ENCODE measurements around the gene KIF17. TPM values are rescaled to one million over a fixed set of nuclear protein-coding genes. Genes with fewer than 3 reads are reported as not detected.

Gene KIF17
- total RNA-seq, 1 experiment from 2014 or later, result 2.4 TPM

GRCh38 chr1:20643080-20643479 lies 74.7 kb downstream of the KIF17 start:
- H3K9me2 ChIP-seq (ENCODE audit: insufficient read depth), result no peaks in the 10 kb centered on the region
- POLR2A ChIA-PET, result no interaction called here
- no TSS peak for BruUV-seq (replicated peaks)
- H3K4me3 ChIP-seq (replicated peaks in 1 of 2; ENCODE audit: low read depth in 1 of 2, low read length in 2 of 2), result no peak overlapping the region
- no peak overlapping the region for H3K9ac ChIP-seq (ENCODE audit: low read length)
- H4K20me1 ChIP-seq (ENCODE audit: insufficient read depth), result no peaks in the 10 kb centered on the region
- no peaks in the 10 kb centered on the region for H3K79me2 ChIP-seq (ENCODE audit: insufficient read depth, low read length)
- intact Hi-C loops (cut with micrococcal nuclease), result no loop called here
- no peak overlapping the region for H2AFZ ChIP-seq (ENCODE audit: low read depth, low read length, poor library complexity, severe bottlenecking)
- RAD21 ChIA-PET (ENCODE audit: low non-redundant PET in 1 of 2, low total read pairs in 2 of 2, uncharacterized antibody in 2 of 2, unreplicated experiment in 2 of 2), result no interaction called here
- no peak for DNase-seq (ENCODE audit: low read depth, low spot score)
- ATAC-seq, result no peak
- TF ChIP-seq TCF7L2 (IDR thresholded peaks at IDR 0.05; ENCODE audit: borderline replicate concordance, extremely low read depth, insufficient read depth, insufficient read length) (no peak), SIN3A (IDR thresholded peaks at IDR 0.05; ENCODE audit: low read depth) (no peak), MAX (IDR thresholded peaks at IDR 0.05) (no peak), YY1 (IDR thresholded peaks at IDR 0.05; ENCODE audit: extremely low read depth, insufficient replicate concordance, low read depth, low read length) (no peak), SRF (IDR thresholded peaks at IDR 0.05; ENCODE audit: low read depth) (no peak), JUND (IDR thresholded peaks at IDR 0.05) (no peak), CTCF (IDR thresholded peaks at IDR 0.05 in 2 of 3, conservative IDR thresholded peaks at IDR 0.05 in 1 of 3; ENCODE audit: borderline replicate concordance in 1 of 3, insufficient read depth in 1 of 3, low read depth in 2 of 3, low read length in 2 of 3) (no peak), ZBTB33 (IDR thresholded peaks at IDR 0.05; ENCODE audit: extremely low read depth, insufficient replicate concordance, low read length) (no peak), EZH2phosphoT487 (IDR thresholded peaks at IDR 0.05; ENCODE audit: borderline replicate concordance) (no peak), EGR1 (IDR thresholded peaks at IDR 0.05; ENCODE audit: low read depth) (no peak), FOSL1 (IDR thresholded peaks at IDR 0.05; ENCODE audit: low read depth) (no peak), POLR2AphosphoS5 (IDR thresholded peaks at IDR 0.05; ENCODE audit: low read depth, low read length) (no peak), CEBPB (IDR thresholded peaks at IDR 0.05; ENCODE audit: low read depth) (no peak), POLR2A (IDR thresholded peaks at IDR 0.05; ENCODE audit: borderline replicate concordance, extremely low read depth, insufficient read depth, insufficient read length) (no peak), ATF3 (IDR thresholded peaks at IDR 0.05) (no peak), ZNF274 (IDR thresholded peaks at IDR 0.05; ENCODE audit: low read depth, low read length) (no peak), ELF1 (IDR thresholded peaks at IDR 0.05; ENCODE audit: borderline replicate concordance, low read depth) (no peak)
- H3K4me2 ChIP-seq (ENCODE audit: low read length), result no peak overlapping the region
- CTCF ChIA-PET, result interaction anchor here (1.0 kb wide), 1 partner anchor 68 kb away, joined by 3 read pairs; no protein-coding TSS in a partner anchor
- peaks cover 0 to 2% of the 10 kb centered on the region in 2 experiments; a peak in 1 of 4 replicates for H3K36me3 ChIP-seq (ENCODE audit: control insufficient read depth in 1 of 2, insufficient read depth in 2 of 2, low read length in 2 of 2)
- H3K4me1 ChIP-seq (ENCODE audit: control insufficient read depth in 1 of 2, insufficient read depth in 2 of 2, low read length in 2 of 2), result no peaks in the 10 kb centered on the region
- no peak overlapping the region for H3K27ac ChIP-seq (ENCODE audit: low read depth, low read length)
- no peaks in the 10 kb centered on the region for H3K9me3 ChIP-seq (ENCODE audit: control insufficient read depth in 1 of 2, insufficient read depth in 1 of 2, low read depth in 1 of 2, low read length in 2 of 2)
- H3K27me3 ChIP-seq (ENCODE audit: insufficient read depth, low read length), result no peaks in the 10 kb centered on the region

Data from HCT116 (cell line).